ENCODE measurements around the gene MAP1B.

Gene MAP1B

DNA sequence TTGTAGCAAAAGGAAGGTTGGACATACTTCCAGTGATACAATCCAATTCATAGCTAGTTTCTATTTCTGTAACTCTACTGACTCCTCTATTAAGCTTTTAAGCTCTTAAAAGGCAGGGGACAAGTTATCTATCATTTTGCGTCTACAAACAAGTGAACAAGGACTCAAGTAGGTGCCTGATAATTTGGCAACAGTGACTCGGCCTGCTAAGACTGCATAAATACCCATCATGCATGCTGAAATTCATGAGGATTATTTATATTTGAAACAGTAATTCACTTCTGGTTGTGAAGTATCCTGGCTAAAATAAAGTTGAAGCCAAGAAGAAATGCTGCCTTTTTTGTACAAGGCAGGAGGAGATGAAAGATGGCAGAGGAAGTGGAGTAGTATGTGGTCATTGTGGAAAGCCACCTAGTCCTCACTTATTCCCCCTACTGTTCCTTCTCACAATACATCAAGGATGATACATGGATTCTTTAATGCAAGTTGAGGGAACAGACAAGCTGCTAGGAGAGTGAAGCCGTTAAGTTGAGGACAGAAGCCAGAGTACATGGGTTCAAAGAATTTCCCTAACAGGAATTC, 138.8 kb downstream of the MAP1B start:
- no peak for DNase-seq

DNA sequence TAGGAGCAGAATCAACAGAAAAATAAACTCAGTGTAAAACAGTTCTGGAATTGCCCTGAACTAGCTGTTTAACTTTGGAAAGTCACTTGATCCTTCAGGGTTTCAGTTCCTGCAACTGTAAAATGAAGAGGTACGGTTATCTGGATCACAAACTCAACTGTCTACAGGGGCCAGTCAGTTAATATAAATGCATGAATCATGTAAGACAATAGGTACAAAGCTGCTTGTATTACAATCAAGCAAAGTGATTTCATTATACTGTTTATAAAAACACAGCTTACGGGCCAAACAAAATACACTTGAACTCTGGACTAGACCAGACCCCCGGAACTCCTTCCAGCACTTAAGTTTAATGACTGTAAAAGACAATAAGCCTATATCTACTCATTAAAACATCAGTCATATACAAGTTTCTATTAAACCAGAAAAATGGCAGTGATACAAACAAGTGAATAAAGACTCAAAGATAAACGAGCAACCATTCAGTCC, 139.7 kb downstream of the MAP1B start:
- no peak for DNase-seq

DNA sequence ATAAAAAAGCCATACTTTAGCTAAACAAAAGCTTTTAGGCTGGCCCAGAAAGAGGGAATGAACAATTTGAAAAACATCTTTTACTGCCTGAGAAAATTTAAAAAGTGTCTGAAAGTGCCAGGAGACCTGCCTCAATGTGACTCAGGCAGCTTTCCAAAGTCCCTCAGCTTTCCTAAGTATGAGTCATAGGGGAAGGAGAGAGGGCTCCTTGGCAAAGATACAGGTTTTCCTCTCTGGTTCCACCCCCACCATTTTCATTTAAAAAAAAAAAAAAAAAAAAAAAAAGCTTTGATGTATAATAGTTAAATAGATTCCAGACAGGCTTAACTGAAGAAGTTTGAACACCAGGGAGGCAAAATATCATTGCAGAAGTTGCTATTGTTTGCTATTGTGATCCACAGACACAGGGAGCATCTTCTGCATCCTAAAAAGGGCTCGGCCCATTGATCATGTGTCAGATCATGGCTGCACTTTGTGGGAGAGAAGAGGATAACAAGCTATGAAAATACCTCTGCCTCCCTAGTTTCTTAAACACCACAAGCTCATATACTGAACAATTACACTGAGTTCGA, 141.2 kb downstream of the MAP1B start:
- DNase-seq, result peak in 20 of 56 donors; percentile 4 to 62 (median 31)

DNA sequence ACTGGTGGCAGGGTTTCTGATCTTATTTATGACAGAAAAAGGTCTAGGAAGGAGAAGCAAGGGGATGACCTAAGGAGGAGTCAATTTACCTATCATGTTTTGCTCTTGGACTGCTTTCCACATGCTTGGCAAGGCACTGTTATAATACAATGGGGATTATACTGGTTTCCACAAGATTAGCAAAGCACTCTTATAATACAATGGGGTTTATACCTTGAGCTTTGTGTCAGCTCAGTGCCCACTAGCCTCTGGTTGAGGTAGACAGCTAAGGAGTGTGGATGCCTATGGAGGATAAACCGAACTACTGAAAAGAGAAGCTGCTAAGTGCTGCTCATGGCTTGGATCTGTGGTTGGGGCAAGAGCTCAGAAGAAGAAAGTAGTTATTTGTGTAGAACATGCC, 144.1 kb downstream of the MAP1B start:
- DNase-seq, result no peak

DNA sequence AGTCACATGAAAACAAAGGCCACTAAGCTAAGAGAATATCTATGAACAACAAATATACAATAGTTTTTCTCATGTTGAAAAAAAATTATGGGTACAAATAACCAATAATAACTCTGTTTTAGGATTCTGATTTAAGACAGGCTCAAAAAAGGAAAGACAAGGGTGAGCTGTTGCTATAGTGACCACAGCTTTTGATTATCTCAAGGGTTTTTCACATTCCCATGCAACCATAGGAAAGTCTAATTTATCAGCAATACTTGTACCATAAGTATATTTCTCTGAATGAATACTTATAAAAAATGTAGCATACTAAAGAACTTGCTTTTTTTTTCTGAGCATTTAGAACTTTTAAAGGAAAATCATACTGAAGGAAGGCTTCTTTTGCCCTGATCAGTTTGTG, 144.7 kb downstream of the MAP1B start:
- DNase-seq, result no peak

DNA sequence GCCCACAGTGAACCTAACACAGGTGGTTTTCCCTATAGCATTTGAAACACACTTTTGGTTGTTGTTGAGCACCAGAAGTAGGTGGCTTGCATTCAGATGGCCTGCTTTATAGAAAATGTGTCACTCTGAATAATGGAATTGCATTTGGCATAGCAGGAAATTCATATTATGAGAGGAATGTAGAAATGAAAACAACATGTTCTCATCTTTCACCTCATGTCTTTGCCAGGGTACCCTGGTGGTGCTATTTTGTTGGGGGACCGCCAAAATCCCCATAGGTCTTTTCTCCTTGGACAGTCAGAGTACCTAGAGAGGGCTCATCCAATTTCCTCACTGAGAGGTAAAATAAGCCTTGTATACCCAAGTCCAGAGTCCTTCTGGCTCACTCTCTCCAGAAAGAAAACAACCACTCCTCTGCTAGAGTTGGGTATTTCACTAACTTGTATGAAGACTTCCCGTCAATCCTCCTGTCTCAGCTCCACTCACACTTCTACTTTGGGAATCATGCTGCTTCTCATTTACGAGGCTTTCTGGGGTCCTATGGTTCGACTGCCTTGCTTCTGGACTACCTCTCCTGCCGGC, 145.4 kb downstream of the MAP1B start:
- no peak for DNase-seq

DNA sequence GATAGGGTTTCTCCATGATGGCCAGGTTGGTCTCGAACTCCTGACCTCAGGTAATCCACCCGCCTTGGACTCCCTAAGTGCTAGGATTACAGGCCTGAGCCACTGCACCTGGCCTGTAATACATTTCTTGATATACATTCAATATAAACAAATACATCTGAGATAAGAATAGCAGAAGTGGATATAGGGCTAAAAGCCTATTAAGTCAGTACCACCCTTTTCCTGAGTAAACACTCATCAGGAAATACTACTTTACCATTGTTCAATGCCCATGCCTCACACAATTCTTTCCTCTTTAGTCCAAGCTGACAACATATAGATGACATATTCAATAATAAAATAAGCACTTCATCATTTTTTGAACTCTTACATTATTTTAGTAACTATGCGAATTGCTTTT, 148.0 kb downstream of the MAP1B start:
- DNase-seq, result no peak

DNA sequence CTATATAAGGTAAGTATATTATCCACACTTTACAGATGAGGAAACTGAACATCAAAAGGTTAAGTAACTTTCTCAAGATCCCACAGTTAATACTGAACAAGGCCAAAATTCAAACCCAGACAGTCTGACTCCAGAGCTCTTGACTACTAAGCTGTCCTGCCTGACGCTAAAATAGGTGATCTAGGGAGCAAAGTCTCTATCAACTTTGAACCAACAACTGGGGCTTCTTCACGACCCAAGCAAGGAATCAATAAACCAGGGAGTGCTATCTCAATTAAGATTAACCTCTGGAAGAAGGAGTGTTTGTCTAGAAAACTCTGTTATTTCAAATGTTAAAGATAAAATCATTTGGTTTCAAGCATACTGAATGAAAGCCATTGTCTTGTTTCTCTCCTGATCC, 148.4 kb downstream of the MAP1B start:
- DNase-seq, result no peak

DNA sequence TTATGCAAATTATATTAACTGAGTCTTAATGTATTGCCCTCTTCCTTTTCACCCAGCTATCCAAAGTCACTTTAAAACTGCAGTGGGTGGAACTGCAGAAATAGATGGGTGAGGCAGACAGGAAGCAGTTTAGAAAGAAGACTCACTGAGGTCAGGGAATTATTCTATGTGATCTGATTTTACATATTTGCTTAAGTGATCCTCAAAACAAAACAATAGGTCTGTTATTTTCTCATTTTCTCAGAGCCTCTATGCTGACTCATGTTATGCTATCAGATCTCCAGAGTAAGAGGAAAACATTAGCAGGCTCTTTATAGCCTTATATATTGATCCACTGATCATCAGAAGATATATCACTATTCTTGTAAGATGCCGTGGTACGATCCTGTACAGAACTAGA, 149.3 kb downstream of the MAP1B start:
- DNase-seq, result no peak
